GM21526 (cell line): ENCODE measurements around the gene TCF4.

Experiments used
- ATAC-seq: cut with Tn5 transposase; IDR thresholded peaks from one replicate; pipeline ENCODE4 v1.9.1; 2021; ENCODE audit warnings: moderate library complexity; ENCODE audit not compliant: unreplicated experiment, low FRiP score

TCF4 gene

GRCh38 chr18:55338978-55339650, 248.9 kb downstream of the TCF4 start:
- no peak for ATAC-seq

DNA sequence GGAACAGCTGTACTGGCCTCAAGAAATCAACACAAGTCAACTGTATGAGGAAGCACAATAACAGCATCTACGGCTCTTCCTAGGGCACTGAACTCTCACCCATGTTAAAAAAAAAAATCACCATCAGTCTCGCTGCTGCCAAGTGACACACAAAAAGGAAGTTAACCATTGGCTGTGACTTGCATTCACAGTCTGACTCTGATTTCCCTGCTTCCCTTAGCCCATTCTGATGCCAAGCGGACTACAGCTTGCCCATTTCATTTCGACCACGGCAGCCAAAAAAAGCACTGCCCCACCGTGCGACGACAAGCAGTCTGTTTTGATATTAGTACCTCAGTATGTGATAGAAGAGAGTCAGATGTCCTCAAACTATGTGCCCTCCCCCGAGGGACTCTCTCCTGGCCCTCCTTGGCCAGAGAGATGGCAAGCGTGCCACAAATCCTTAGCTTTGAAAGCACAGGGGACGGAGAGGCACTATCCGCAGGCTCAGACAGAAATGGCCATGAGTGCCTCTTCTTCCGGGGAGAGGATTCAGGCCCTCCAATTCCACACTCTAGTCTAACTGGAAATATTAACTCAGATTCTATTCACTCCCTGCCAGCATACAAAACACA, 250.0 kb downstream of the TCF4 start:
- ATAC-seq = no peak

DNA sequence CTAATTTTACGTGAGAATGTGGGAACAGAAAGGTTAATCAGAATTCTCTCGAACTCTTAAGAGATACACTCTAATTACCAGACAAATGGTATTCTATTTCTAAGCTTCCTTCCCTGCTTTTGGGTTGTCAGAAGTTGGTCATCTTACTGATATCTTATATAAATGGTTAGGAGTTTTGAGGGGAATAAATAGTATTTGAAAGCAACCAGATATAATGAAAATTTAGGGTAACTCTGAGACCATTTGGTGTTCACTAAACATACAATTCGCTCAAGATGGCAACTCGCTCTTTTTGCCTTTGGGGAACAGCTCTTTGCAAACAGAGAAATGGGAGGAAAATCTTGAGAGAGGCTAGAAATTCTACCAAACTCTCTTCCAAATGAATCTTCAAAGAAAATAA, 250.9 kb downstream of the TCF4 start:
- no peak for ATAC-seq

DNA sequence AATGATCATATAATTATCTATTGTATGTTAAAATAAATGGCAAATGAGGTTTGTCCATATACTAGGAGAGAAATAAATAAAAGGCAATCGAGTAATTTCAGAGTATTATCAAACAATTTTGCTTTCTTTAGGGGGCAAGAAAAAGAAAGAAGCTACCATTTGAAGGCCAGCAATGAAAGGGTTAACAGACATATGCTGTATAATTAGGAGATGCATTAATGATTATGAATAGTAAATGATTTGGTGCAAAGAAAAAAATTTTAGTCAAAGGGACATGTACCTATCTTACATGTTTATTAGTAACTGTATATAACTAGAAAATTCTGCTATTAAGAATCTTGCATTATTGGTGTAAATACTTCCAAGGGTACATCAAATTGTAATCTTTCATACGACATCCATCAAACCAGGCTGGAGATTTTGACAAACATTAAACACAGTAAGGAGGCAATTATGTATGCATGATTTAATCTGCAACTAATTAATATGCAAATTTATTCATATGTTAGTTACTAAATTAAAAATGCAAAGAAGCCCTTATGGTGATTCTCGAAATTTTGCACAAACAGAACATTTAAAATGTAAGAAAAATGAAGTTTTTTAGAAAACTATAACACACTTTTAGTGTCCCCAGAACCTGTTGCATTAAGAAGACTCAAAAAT, 251.4 kb downstream of the TCF4 start:
- no peak for ATAC-seq

DNA sequence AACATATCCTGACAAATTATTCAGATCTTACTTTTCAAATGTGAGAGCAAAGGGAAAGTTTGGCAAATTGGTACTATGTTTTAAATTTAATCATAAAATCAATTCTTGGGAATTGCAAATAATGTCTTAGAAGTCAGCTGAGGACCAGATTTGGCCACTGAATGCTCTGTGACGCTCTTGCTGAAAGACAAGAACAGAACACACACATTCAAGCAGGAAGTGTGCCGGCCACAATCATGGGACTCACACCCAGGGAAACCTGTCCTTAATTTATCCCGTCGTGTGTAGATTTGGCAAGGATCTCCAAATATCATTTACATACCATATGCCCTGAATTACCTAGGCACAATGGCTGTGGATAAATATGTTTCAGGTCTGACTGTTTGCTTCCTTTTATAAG, 253.1 kb downstream of the TCF4 start:
- ATAC-seq = no peak

DNA sequence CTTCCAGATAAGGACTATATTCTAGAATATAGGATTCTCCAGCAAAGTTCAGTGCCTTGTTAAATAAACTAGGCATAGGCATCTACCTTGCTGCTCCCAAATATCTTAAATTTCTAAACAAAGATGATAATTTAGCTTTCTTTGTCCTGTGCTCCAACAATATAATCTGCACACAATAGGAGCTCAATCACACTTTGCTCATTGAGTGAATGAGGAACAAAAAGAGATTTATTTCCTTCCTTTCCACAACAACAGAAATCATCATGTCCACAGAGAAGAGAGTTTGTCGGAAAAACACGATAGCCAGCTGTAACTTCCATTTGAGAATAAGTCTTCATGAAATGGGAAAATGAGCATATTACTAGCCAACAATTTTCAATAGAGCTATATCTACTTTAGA, 256.7 kb downstream of the TCF4 start:
- ATAC-seq = no peak

DNA sequence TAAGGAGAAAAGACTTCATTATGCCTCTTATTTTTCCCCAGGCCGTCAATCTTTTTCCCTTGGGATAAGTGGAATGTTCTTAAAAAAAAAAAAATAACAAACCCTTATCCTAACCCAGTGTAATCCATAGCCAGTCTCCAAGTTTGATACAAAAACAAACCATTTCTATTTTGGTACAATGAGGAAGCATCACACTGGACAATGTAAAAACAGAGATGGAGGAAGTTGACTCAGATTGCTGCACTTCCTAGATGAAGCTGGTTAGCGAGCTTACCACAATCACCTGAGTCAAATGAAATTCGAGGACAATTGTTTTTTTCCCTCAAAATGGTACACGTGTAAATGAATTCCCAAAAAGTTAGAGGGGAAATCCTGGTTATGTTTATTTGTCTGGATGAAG, 259.7 kb downstream of the TCF4 start:
- no peak for ATAC-seq

GRCh38 chr18:55327454-55327853, 260.5 kb downstream of the TCF4 start:
- ATAC-seq = no peak

DNA sequence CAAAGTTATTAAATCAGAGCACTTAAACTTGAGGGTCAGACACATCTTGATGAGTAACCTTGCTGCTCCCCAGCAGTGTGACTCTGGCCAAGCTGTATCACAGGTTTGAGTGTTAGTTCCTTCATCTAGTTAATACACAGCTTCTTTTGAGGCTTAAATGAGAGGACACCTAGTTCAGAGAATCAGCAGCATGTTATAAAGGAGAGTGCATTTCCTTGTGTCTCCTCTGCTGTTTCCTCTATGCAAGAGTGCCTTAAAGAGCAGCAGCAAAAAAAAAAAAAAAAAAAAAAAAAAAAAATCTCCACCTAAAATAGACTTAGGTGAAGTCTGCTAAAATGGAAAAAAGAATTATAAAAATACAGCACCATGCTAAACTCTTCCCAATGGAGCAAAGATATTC, 261.9 kb downstream of the TCF4 start:
- ATAC-seq = no peak

DNA sequence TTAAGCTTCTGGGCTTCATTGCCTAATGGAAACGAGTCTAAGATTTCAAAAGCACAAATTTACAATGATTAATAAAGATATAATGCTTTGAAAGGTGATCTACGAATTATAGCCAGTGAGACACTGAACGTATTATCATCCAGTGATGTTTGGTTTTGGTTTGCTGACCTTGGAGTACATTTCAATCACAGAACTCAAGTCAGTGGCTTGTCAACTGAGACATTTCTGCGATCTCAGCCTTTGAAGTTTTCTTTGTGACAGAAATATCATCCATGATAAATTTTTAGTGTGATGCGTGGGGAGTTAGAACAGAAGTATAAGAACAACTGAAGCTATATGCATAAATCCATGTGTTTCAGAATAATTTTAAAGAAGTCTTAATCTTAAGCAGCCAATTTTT, 263.8 kb downstream of the TCF4 start:
- no peak for ATAC-seq

DNA sequence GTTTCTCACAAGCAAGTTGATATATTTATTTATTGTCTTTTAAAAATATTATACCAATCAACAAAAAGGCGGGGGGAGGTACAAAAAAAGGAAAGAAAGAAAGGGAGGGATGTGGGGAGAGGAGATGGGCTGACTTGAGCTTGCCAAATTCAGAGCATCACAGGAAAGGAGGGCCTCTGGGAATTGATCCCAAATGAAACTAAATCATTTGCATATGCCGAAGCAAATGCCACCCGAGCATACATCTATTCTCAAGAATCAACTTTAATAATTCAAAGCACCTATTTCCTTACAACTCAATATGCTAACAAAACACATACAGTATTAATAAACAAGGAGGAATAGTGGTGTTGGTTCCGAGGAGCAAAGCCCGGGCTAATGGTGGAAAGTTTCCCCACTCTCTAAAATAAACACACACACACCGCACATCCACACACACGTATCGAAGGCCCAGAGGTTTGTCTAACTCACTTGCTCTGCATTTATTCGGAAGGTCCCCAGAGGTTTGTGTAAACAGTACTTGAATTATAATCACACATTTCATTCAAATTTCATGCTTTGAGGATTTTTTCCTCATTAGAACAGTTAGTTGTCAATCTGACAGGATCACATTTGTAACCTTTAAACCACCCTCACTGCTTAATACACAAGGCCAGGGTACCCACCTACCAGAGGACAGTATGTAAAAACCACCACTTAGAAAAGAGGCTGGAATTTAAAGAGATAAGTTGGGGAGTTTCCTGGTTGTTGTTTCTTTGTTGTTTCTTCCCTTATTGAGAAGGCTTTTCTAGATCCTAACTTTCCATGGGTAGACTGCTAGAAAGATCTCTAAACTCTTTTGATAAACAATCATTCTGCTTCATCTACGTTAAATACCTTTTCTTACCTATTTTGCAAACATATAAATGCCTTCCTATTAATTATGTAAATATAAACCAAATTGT, 264.7 kb downstream of the TCF4 start:
- no peak for ATAC-seq

DNA sequence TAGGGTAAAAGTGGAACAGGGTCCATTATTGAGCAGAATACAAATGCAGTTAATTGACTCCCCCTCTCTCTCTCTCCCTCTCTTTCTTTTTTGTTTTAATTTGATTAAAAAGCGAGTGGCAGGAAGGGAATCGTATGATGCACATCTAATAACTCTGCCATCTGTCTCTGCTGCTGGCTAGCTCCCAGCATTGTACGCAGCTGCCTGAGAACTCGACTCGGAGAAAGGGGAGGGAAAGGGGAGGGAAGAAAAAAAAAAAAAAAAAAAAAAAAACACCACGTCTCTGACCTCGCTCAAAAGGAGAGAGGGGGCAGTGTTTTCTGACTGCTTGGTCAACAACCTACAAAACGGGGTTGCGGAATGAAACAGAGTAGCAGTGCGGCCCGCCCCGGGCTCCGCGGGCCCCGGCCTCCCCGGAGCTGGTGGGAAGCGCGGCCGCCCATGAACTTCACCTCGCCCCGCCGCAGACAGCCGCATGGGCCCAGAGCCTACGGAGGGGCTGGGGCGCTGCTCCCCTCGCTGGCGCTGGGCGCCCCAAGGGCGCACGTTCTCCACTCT, 265.7 kb downstream of the TCF4 start:
- peak; percentile 57 for ATAC-seq

DNA sequence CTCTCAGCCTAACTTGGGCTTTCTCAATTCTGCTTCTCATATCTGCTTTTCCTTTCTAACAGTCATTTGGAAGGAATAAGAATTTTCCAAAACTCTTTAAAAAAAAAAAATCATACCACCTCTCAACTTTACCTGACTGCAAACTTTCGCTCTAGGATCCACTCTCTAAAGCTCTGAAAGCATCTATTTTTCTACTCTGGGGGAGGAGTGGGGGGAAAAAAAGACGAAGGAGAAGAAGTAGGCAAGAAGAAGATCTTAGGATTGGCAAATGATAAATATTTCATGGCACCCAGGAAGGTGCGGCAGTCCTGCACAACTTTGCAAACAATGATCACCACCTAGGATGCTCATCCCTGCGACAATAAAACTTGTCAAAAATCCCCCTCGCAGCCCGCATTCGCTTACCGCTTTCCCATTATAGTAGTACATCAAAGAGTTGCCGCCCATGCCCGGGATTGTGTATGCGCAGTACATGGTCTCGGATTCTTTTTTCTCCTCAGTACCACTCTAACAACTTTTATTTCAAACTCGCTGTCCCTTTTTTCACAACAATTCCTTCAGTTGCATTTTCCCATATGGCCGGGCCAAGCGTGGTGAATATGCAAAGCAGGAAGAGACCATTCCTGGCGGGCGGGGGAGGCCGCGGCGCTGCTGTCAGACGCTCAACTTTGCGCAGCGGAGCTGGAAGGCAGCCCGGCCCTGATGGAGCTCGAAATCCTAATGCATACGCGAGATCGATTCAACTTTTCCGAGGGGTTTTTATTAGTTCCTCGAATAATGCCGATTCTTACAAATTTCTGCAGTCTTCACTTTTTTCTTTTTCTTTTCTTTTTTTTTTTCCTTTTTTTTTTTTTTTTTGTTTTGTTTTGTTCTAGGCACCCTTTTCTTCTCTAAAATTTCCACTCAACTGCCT, 266.5 kb downstream of the TCF4 start:
- peak; percentile 62 for ATAC-seq

- ATAC-seq = no peak
These were observed 267.3 kb downstream of the TCF4 start for GRCh38 chr18:55320424-55321264.

DNA sequence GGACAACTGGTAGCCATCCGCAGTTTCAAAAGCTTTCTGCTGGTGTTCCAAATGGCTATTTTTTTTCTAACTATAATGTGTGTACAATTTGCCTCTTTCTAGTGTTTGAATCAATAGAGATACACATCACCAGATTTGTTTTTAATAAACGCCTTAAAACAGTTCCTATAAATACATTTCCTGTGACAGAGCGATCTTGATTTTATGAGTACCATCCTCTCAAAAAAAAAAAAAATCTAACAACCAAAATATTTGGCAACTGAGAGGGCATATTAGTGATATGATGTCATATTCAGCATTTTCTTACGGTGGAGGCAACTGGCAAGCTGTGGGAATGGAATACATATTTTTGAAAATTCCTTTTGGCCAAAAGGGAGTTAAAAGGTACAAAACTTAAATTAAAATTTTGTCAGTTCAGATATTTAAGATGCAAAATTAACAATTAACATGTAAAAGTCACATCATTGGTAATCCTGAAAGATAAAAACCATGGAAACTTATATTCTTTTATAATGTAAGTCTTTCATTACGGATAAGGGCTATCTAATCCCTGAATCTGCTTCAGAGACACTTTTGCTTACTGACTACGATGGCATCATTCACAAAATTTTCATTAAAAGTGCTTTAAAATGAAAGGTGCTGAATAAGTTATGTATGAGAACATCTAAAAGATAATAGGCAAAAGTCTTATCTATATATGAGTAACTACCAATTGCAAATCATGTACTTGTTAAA, 268.4 kb downstream of the TCF4 start:
- ATAC-seq = no peak

DNA sequence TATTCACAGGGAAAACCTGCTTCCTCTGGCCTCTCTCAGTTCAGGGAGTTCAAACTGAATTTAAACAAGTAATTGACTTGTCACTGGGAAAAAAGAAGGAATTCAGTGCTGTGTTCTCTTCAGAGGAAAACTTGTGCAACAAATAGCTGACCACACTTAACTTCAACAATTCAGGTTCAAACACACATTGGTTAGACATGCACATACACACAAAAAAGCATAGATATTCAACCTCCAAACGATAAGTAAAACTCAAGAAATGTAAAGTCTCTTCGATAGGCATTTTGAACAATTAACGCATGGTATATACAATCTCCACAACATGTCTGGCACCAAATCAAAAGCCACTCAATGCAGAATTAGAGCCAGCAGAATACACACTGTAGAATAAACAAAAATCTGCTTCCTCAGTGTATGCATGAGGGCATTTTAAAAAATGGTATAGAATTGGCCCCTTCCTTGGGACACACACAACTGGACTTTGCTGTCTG, 269.0 kb downstream of the TCF4 start:
- ATAC-seq = no peak

DNA sequence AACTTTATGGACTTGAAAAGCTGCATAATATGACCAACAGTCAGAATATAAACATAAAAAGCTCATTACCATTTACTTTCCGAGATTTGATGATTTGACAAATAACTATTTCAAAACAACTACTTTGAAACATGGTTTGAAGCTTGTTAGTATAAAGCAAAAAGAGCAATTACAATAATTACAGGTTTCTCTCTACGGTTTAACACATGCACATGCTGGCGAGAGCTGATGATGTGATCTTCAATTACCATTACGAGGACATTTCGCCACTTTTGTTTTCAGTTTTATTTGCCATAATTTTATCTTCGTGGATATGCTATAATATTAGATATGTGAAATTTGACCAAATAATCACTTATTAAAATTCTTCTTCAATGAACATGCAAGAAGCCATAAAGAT, 270.1 kb downstream of the TCF4 start:
- no peak for ATAC-seq

DNA sequence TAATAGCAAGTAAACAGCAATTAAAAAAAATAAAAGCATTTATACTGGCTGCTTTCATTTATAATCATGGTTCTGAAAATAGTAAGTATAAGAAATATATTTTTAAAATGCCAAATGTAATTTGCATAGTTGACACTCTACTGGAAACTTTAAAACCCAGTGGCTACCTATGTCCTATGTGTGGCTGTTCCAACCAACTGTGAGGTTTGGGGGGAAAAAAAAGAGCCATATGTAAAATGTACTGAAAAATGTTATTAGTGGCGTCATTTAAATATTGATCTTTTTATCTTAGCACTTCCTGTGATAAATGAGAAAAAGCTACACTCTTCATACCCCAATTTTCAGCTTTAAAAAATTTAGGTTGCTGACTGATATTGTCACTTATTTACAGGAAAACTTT, 270.7 kb downstream of the TCF4 start:
- no peak for ATAC-seq
